A549 (cell line): ENCODE results near the gene VWA5B1. TPM values are rescaled to one million over a fixed set of nuclear protein-coding genes. Genes with fewer than 3 reads are reported as not detected.
A peak's percentile ranks its signal among the peaks of the same experiment; 100 is the strongest.

ENCODE experiments used
- ATAC-seq, 2 experiments: fragments of 200-7000 bp in 1 of 2; fragments of >200 bp in 1 of 2; cut with Nextera tagmentation in 1 of 2; cut with Tn5 transposase in 1 of 2; 3 replicates each; pipeline versions ENCODE4 v1.8.0 to v1.9.1; 2018 to 2020; ENCODE audit warnings: mild to moderate bottlenecking in 1 of 2, moderate library complexity in 1 of 2
- CTCF ChIA-PET: fragments of 300-600 bp; sonication (Branson Sonifier 250); formaldehyde crosslinking; extraction: SDS; loops from one replicate; lab custom pipeline; 2021; ENCODE audit warnings: antibody characterized with exemption, inconsistent platforms; lab: Yijun Ruan, JAX
- POLR2A ChIA-PET: fragments of 350-600 bp; formaldehyde crosslinking; extraction: SDS; loops from one replicate; lab custom pipeline; 2021; ENCODE audit warnings: antibody characterized with exemption, inconsistent platforms; lab: Yijun Ruan, JAX
- DNase-seq, 2 experiments: peaks; one replicate each; pipeline versions ENCODE4 v3.0.0 to v3.0.0-alpha.2; 2011 to 2016; ENCODE audit warnings: low read depth in 1 of 2, low spot score in 1 of 2
- FAIRE-seq: peaks from 2 replicates; lab custom pipeline; 2011; peaks lifted over from hg19 to GRCh38; lab: Jason Lieb, UNC
- H3K27ac ChIP-seq, 2 experiments: fragments of >200 bp; sonication (Bioruptor Twin); formaldehyde crosslinking; 3 replicates each; pipeline ENCODE4 v1.5.1; 2016 to 2017
- H3K4me1 ChIP-seq: fragments of >200 bp; sonication (Bioruptor Twin); formaldehyde crosslinking; 3 replicates; pipeline ENCODE4 v1.6.1; 2016
- H3K4me2 ChIP-seq: fragments of >200 bp; sonication (Bioruptor Twin); formaldehyde crosslinking; 3 replicates; pipeline ENCODE4 v1.6.1; 2016
- H3K4me3 ChIP-seq: fragments of >200 bp; sonication (Bioruptor Twin); formaldehyde crosslinking; 3 replicates; pipeline ENCODE4 v1.5.1; 2016
- H3K9me3 ChIP-seq: fragments of >200 bp; sonication (Bioruptor Twin); formaldehyde crosslinking; 3 replicates; pipeline ENCODE4 v1.6.1; 2016
- BCL3 ChIP-seq: fragments of >200 bp; sonication (Bioruptor Twin); formaldehyde crosslinking; IDR thresholded peaks from 3 replicates; pipeline ENCODE4 v1.6.1; 2016
- BHLHE40 ChIP-seq: IDR thresholded peaks from 2 replicates; pipeline ENCODE4 v1.6.1; 2012; ENCODE audit warnings: low read depth, low read length, inconsistent platforms
- CBX8 ChIP-seq: fragments of 200-600 bp; sonication (generic); IDR thresholded peaks from 2 replicates; pipeline ENCODE4 v1.6.1; 2016
- CHD4 ChIP-seq: fragments of 200-600 bp; sonication (generic); IDR thresholded peaks from 2 replicates; pipeline ENCODE4 v1.6.1; 2016; ENCODE audit warnings: antibody characterized with exemption, mild to moderate bottlenecking, borderline replicate concordance
- CTCF ChIP-seq: fragments of >200 bp; sonication (Bioruptor Twin); formaldehyde crosslinking; IDR thresholded peaks from 3 replicates; pipeline ENCODE4 v1.5.1; 2016
- EHMT2 ChIP-seq: fragments of 200-600 bp; sonication (generic); IDR thresholded peaks from 2 replicates; pipeline ENCODE4 v1.6.1; 2016; ENCODE audit warnings: antibody characterized with exemption, low read depth, mild to moderate bottlenecking, moderate library complexity
- ELK1 ChIP-seq: fragments of 150-350 bp; IDR thresholded peaks from 2 replicates; pipeline ENCODE4 v1.6.1; 2014; ENCODE audit warnings: low read depth, mild to moderate bottlenecking, low read length
- EP300 ChIP-seq, 2 experiments: fragments of >200 bp; sonication (Bioruptor Twin); formaldehyde crosslinking; IDR thresholded peaks; 2 replicates in 1 of 2; 3 replicates in 1 of 2; pipeline ENCODE4 v1.6.1; 2016 to 2017
- FOSB ChIP-seq: fragments of 250-450 bp; sonication (Bioruptor Pico); IDR thresholded peaks from 2 replicates; pipeline ENCODE4 v1.5.0; 2020; ENCODE audit warnings: mild to moderate bottlenecking, moderate library complexity
- FOXS1 ChIP-seq: fragments of 250-450 bp; sonication (Bioruptor Pico); IDR thresholded peaks from 2 replicates; pipeline ENCODE4 v1.5.0; 2020; ENCODE audit warnings: mild to moderate bottlenecking, moderate library complexity
- GATA3 ChIP-seq: IDR thresholded peaks from 2 replicates; pipeline ENCODE4 v1.6.1; 2012; ENCODE audit warnings: borderline replicate concordance
- HOXA7 ChIP-seq: fragments of 250-450 bp; sonication (Bioruptor Pico); IDR thresholded peaks from 2 replicates; pipeline ENCODE4 v1.5.0; 2020; ENCODE audit warnings: mild to moderate bottlenecking, moderate library complexity
- JUNB ChIP-seq: fragments of >200 bp; sonication (Bioruptor Twin); formaldehyde crosslinking; IDR thresholded peaks from 2 replicates; pipeline ENCODE4 v1.6.1; 2016
- PBX3 ChIP-seq: IDR thresholded peaks from 2 replicates; pipeline ENCODE4 v1.6.1; 2012
- RAD21 ChIP-seq, 2 experiments: fragments of >200 bp in 1 of 2; sonication (Bioruptor Twin) in 1 of 2; formaldehyde crosslinking in 1 of 2; IDR thresholded peaks in 1 of 2; conservative IDR thresholded peaks in 1 of 2; 2 replicates in 1 of 2; 3 replicates in 1 of 2; pipeline ENCODE4 v1.6.1; 2012 to 2018; ENCODE audit warnings: inconsistent platforms in 1 of 2
- REST ChIP-seq: fragments of 200-600 bp; sonication (generic); IDR thresholded peaks from 2 replicates; pipeline ENCODE4 v1.6.1; 2016; ENCODE audit warnings: antibody characterized with exemption, mild to moderate bottlenecking, moderate library complexity
- RFX5 ChIP-seq: fragments of 450-650 bp; IDR thresholded peaks from 2 replicates; pipeline ENCODE4 v1.7.1; 2014; ENCODE audit warnings: antibody characterized with exemption, mild to moderate bottlenecking, moderate library complexity
- RNF2 ChIP-seq: fragments of 200-600 bp; sonication (generic); IDR thresholded peaks from 2 replicates; pipeline ENCODE4 v1.6.1; 2016; ENCODE audit warnings: low read depth, mild to moderate bottlenecking, antibody characterized with exemption, moderate library complexity, borderline replicate concordance
- SMC3 ChIP-seq: fragments of >200 bp; sonication (Bioruptor Twin); formaldehyde crosslinking; IDR thresholded peaks from 3 replicates; pipeline ENCODE4 v1.6.1; 2018; ENCODE audit warnings: inconsistent platforms
- ZC3H11A ChIP-seq: fragments of 450-650 bp; IDR thresholded peaks from 2 replicates; pipeline ENCODE4 v1.6.1; 2014; ENCODE audit warnings: antibody characterized with exemption, mild to moderate bottlenecking
- ZSCAN20 ChIP-seq: fragments of 250-450 bp; sonication (Bioruptor Pico); IDR thresholded peaks from 2 replicates; pipeline ENCODE4 v1.8.0; 2022; ENCODE audit warnings: mild to moderate bottlenecking, moderate library complexity
- WGBS: methylation state at CpG from one replicate; pipeline ENCODE4 v1.1.6; 2017; ENCODE audit errors: missing lambda C conversion rate; 5-methylcytosine and 5-hydroxymethylcytosine counted together
- polyA plus RNA-seq, 4 experiments: library from polyadenylated mRNA; depleted of rRNA in 3 of 4; stranded (reverse); fragments of >200 nt; fragmentation: RNase III in 1 of 4; extraction: RNeasy Plus Mini Kit Qiagen cat#74134 plus additional on column Dnase treatment in 1 of 4; gene quantifications; 2 replicates in 3 of 4; 3 replicates in 1 of 4; pipeline ENCODE4 v1.2.3, GENCODE V29; 2011 to 2017

VWA5B1 gene
- polyA plus RNA-seq, 2 of the 4 experiments (the other 2 are of a cell fraction): not detected

- peak; percentile 48 for TF ChIP-seq CTCF
- TF ChIP-seq CHD4: no peak
- TF ChIP-seq FOSB (CRISPR knock-in tag): no peak
- TF ChIP-seq SMC3: peak; percentile 63
- TF ChIP-seq ZSCAN20 (CRISPR knock-in tag): no peak
- no peak for TF ChIP-seq FOXS1 (CRISPR knock-in tag)
- peak; percentile 42 to 61; a peak in 4 of 5 replicates for TF ChIP-seq RAD21 (conservative IDR thresholded peaks at IDR 0.05 in 1 of 2, IDR thresholded peaks at IDR 0.05 in 1 of 2)
- TF ChIP-seq RNF2: no peak
- TF ChIP-seq PBX3: no peak
- TF ChIP-seq ELK1: no peak
These were observed 86.3 kb downstream of the VWA5B1 start (continued) for GRCh38 chr1:20376880-20377494.

- no peak for FAIRE-seq
- TF ChIP-seq RFX5: no peak
- no peak for TF ChIP-seq CBX8
- no peak for TF ChIP-seq EHMT2
- no peak for TF ChIP-seq GATA3
- no peak for TF ChIP-seq REST
- TF ChIP-seq JUNB: no peak
- TF ChIP-seq ELK1: no peak
- TF ChIP-seq ZC3H11A: no peak
- no peak for TF ChIP-seq BHLHE40
- TF ChIP-seq HOXA7: no peak
- no peak for TF ChIP-seq BCL3
- no peak for TF ChIP-seq EP300 (IDR thresholded peaks at IDR 0.05)
- no peak for TF ChIP-seq ZSCAN20 (CRISPR knock-in tag)
- no peak overlapping the region for H3K4me3 ChIP-seq
- CTCF ChIA-PET: interaction anchor here (0.7 to 3.8 kb wide), 19 partner anchors 10 to 219 kb away, joined by 3 to 22 read pairs (median 5); no protein-coding TSS in a partner anchor
- H3K4me2 ChIP-seq: no peak overlapping the region
- ATAC-seq: no peak
- no peak for DNase-seq
- 89% methylated on average over 10 of the region's 11 CpGs for WGBS
- no peaks in the 10 kb centered on the region for H3K9me3 ChIP-seq
- POLR2A ChIA-PET: no interaction called here
- no peak overlapping the region; a peak in 1 of 6 replicates for H3K27ac ChIP-seq
- H3K4me1 ChIP-seq: peaks cover 33% of the 10 kb centered on the region
These were observed 87.0 kb downstream of the VWA5B1 start for GRCh38 chr1:20377516-20378270.
